H9 (cell line): ENCODE measurements around the gene C17orf78. TPM values are rescaled to one million over a fixed set of nuclear protein-coding genes. Genes with fewer than 3 reads are reported as not detected.
"Not testable (repeated sequence)": the region's sequence is repeated elsewhere in the genome, so short reads cannot be mapped to it uniquely, and the experiment has no call there.

Experiments used
- DNase-seq: peaks from one replicate; pipeline ENCODE4 v3.0.0-alpha.2; 2017
- H2AFZ ChIP-seq: one replicate; pipeline ENCODE4 v1.6.1; 2013; ENCODE audit warnings: mild to moderate bottlenecking, low read length, control low read depth, moderate library complexity
- H2AK5ac ChIP-seq: 2 replicates; pipeline ENCODE4 v1.6.1; 2013; ENCODE audit warnings: low read length, control low read depth, mixed read lengths; ENCODE audit not compliant: insufficient read length
- H2BK120ac ChIP-seq: one replicate; pipeline ENCODE4 v1.6.1; 2013; ENCODE audit warnings: low read depth, mild to moderate bottlenecking, low read length, control low read depth, inconsistent platforms; ENCODE audit not compliant: poor library complexity, severe bottlenecking
- H2BK12ac ChIP-seq: 2 replicates; pipeline ENCODE4 v1.6.1; 2013; ENCODE audit warnings: low read length, control low read depth, mixed read lengths, low read depth; ENCODE audit not compliant: insufficient read length
- H2BK15ac ChIP-seq: 2 replicates; pipeline ENCODE4 v1.6.1; 2013; ENCODE audit warnings: low read depth, low read length, control low read depth
- H2BK20ac ChIP-seq: one replicate; pipeline ENCODE4 v1.6.1; 2013; ENCODE audit warnings: low read depth, mild to moderate bottlenecking, low read length, control low read depth, inconsistent platforms; ENCODE audit not compliant: poor library complexity, severe bottlenecking
- H2BK5ac ChIP-seq: 2 replicates; pipeline ENCODE4 v1.6.1; 2013; ENCODE audit warnings: low read length, control low read depth, mixed read lengths; ENCODE audit not compliant: insufficient read length
- H3K14ac ChIP-seq: 2 replicates; pipeline ENCODE4 v1.6.1; 2013; ENCODE audit warnings: low read length, control low read depth; ENCODE audit not compliant: insufficient read depth
- H3K18ac ChIP-seq: 2 replicates; pipeline ENCODE4 v1.6.1; 2013; ENCODE audit warnings: low read depth, mild to moderate bottlenecking, mixed read lengths, low read length, control low read depth; ENCODE audit not compliant: insufficient read length
- H3K23ac ChIP-seq: 2 replicates; pipeline ENCODE4 v1.6.1; 2013; ENCODE audit warnings: low read length, control low read depth, mixed read lengths, low read depth; ENCODE audit not compliant: insufficient read length
- H3K23me2 ChIP-seq: 2 replicates; pipeline ENCODE4 v1.6.1; 2013; ENCODE audit warnings: low read depth, mild to moderate bottlenecking, mixed read lengths, low read length, control low read depth; ENCODE audit not compliant: insufficient read length, poor library complexity, severe bottlenecking
- H3K27ac ChIP-seq: 2 replicates; pipeline ENCODE4 v1.5.1; 2013; ENCODE audit warnings: low read length, control low read depth, mixed read lengths, low read depth; ENCODE audit not compliant: insufficient read length
- H3K27me3 ChIP-seq: 2 replicates; pipeline ENCODE4 v1.6.1; 2013; ENCODE audit warnings: low read length, control low read depth, inconsistent platforms; ENCODE audit not compliant: insufficient read depth
- H3K4ac ChIP-seq: 2 replicates; pipeline ENCODE4 v1.6.1; 2013; ENCODE audit warnings: low read depth, mild to moderate bottlenecking, control low read depth, inconsistent platforms, low read length, moderate library complexity
- H3K4me1 ChIP-seq: 2 replicates; pipeline ENCODE4 v1.6.1; 2013; ENCODE audit warnings: low read length, control low read depth, inconsistent platforms; ENCODE audit not compliant: insufficient read depth
- H3K4me2 ChIP-seq: 2 replicates; pipeline ENCODE4 v1.6.1; 2013; ENCODE audit warnings: low read length, control low read depth, mixed read lengths; ENCODE audit not compliant: insufficient read length, insufficient read depth
- H3K56ac ChIP-seq: 2 replicates; pipeline ENCODE4 v1.6.1; 2013; ENCODE audit warnings: low read depth, mild to moderate bottlenecking, mixed read lengths, low read length, control low read depth; ENCODE audit not compliant: insufficient read length
- H3K79me1 ChIP-seq: 2 replicates; pipeline ENCODE4 v1.6.1; 2013; ENCODE audit warnings: low read depth, mild to moderate bottlenecking, moderate library complexity, low read length, control low read depth, inconsistent platforms; ENCODE audit not compliant: insufficient read depth, poor library complexity, severe bottlenecking
- H3K79me2 ChIP-seq: 2 replicates; pipeline ENCODE4 v1.6.1; 2013; ENCODE audit warnings: low read length, control low read depth, inconsistent platforms; ENCODE audit not compliant: insufficient read depth
- H3K9ac ChIP-seq: 2 replicates; pipeline ENCODE4 v1.6.1; 2013; ENCODE audit warnings: low read length, control low read depth, mixed read lengths; ENCODE audit not compliant: insufficient read length; ENCODE audit errors: extremely low read depth
- H3K9me3 ChIP-seq: one replicate; pipeline ENCODE4 v1.6.1; 2013; ENCODE audit warnings: low read depth, low read length, inconsistent platforms; ENCODE audit not compliant: control insufficient read depth
- H3T11ph ChIP-seq: one replicate; pipeline ENCODE4 v1.6.1; 2013; ENCODE audit warnings: mild to moderate bottlenecking, low read length, control low read depth, inconsistent platforms
- H4K20me1 ChIP-seq: one replicate; pipeline ENCODE4 v1.6.1; 2013; ENCODE audit not compliant: control insufficient read depth, insufficient read length, insufficient read depth
- H4K5ac ChIP-seq: 2 replicates; pipeline ENCODE4 v1.6.1; 2013; ENCODE audit warnings: low read depth, mild to moderate bottlenecking, mixed read lengths, low read length, control low read depth; ENCODE audit not compliant: insufficient read length
- H4K8ac ChIP-seq: replicated peaks from 2 replicates; pipeline ENCODE4 v1.6.1; 2013; ENCODE audit warnings: low read length, control low read depth, mixed read lengths, low read depth; ENCODE audit not compliant: insufficient read length
- H4K91ac ChIP-seq: 2 replicates; pipeline ENCODE4 v1.6.1; 2013; ENCODE audit warnings: low read depth, mild to moderate bottlenecking, moderate library complexity, mixed read lengths, low read length, control low read depth; ENCODE audit not compliant: insufficient read length
- H3K27ac Mint-ChIP-seq, 3 experiments: 2 replicates in 2 of 3; 3 replicates in 1 of 3; pipeline ENCODE4 v1.8.0; 2020 to 2021; ENCODE audit warnings: mixed read lengths in 3 of 3, mild to moderate bottlenecking in 1 of 3, moderate library complexity in 1 of 3
- H3K27me3 Mint-ChIP-seq: 2 replicates; pipeline ENCODE4 v1.8.0; 2021; ENCODE audit warnings: low read depth, mild to moderate bottlenecking, moderate library complexity, mixed read lengths
- H3K36me3 Mint-ChIP-seq, 3 experiments: 2 replicates in 2 of 3; 3 replicates in 1 of 3; pipeline ENCODE4 v1.8.0; 2020 to 2021; ENCODE audit warnings: low read depth in 3 of 3, mixed read lengths in 3 of 3; ENCODE audit not compliant: insufficient read depth in 1 of 3
- H3K4me1 Mint-ChIP-seq, 2 experiments: 2 replicates each; pipeline ENCODE4 v1.8.0; 2020; ENCODE audit warnings: mixed read lengths in 2 of 2
- H3K4me3 Mint-ChIP-seq, 2 experiments: 2 replicates in 1 of 2; 3 replicates in 1 of 2; pipeline ENCODE4 v1.8.0; 2020 to 2021; ENCODE audit warnings: mild to moderate bottlenecking in 2 of 2, mixed read lengths in 2 of 2, moderate library complexity in 1 of 2
- H3K9me3 Mint-ChIP-seq, 2 experiments: 2 replicates in 1 of 2; 3 replicates in 1 of 2; pipeline ENCODE4 v1.8.0; 2020; ENCODE audit warnings: mild to moderate bottlenecking in 2 of 2, mixed read lengths in 2 of 2, moderate library complexity in 1 of 2
- CTCF ChIP-seq: fragments of 200-600 bp; sonication (generic); conservative IDR thresholded peaks from 3 replicates; pipeline ENCODE4 v1.8.0; 2021; ENCODE audit warnings: antibody characterized with exemption, mild to moderate bottlenecking
- WGBS: extraction: QIAGEN DNeasy Blood & Tissue Kit; methylation state at CpG from one replicate; pipeline ENCODE4 v1.1.7; 2013; ENCODE audit warnings: missing lambda C conversion rate, low lambda C conversion rate, mixed read lengths; ENCODE audit not compliant: insufficient read length; ENCODE audit errors: extremely low coverage; 5-methylcytosine and 5-hydroxymethylcytosine counted together
- total RNA-seq: library from RNA; stranded (reverse); gene quantifications from 2 replicates; pipeline ENCODE4 v1.2.1, GENCODE V29; 2021

The C17orf78 gene
- total RNA-seq, 1 experiment from 2014 or later, result not detected

- H3K4me1 ChIP-seq, result no peaks in the 10 kb centered on the region
- WGBS, result no CpG with 5 or more reads among the region's 98 CpGs
These were observed 31.1 kb downstream of the C17orf78 start, which contains the start of the genes ACACA and TADA2A for GRCh38 chr17:37406635-37407461. Gene ACACA (minus strand): TSS chr17:37406836. CDS start chr17:37406299, 537 bp downstream. Gene TADA2A (plus strand): TSS chr17:37406886. CDS start chr17:37411366, 4,480 bp downstream.

GRCh38 chr17:37408145-37408479 is 32.3 kb downstream of the C17orf78 start:
- not testable (repeated sequence) for H3K27me3 ChIP-seq, H3K56ac ChIP-seq, H3K9me3 ChIP-seq, H2BK20ac ChIP-seq, H3K23ac ChIP-seq, H4K20me1 ChIP-seq, H4K91ac ChIP-seq, H2BK12ac ChIP-seq, H3K9ac ChIP-seq, H4K8ac ChIP-seq, H2BK120ac ChIP-seq, H3K4me1 ChIP-seq, H2AK5ac ChIP-seq, H2AFZ ChIP-seq, H3K79me2 ChIP-seq, H4K5ac ChIP-seq, H3K4ac ChIP-seq, H3K79me1 ChIP-seq, H3T11ph ChIP-seq, H3K18ac ChIP-seq, H3K27me3 Mint-ChIP-seq, DNase-seq, H3K9me3 Mint-ChIP-seq, H3K27ac ChIP-seq, H3K14ac ChIP-seq, H3K4me2 ChIP-seq, H2BK15ac ChIP-seq, H2BK5ac ChIP-seq
- Mint-ChIP-seq H3K4me1 (peaks cover 21 to 23% of the 10 kb centered on the region in 2 experiments), H3K4me3 (peak overlapping the region; percentile 83), H3K36me3 (peaks cover 10 to 47% (median 44%) of the 10 kb centered on the region in 3 experiments), H3K27ac (peak overlapping the region in 2 of 3 experiments; percentile 54 to 55; a peak in 1 of 7 replicates)
- peaks cover 12% of the 10 kb centered on the region for H3K23me2 ChIP-seq
- no CpG with 5 or more reads among the region's 13 CpGs for WGBS

More at GRCh38 chr17:37406635-37407461, 31.1 kb downstream of the C17orf78 start, which contains the start of the genes ACACA and TADA2A:
- H4K5ac ChIP-seq, result peak within 1 kb of the TSS; percentile 2
- H3K9me3 ChIP-seq, result no peaks in the 10 kb centered on the region
- H3K4me2 ChIP-seq, result peak within 1 kb of the TSS; percentile 99
- H3K23me2 ChIP-seq, result peaks cover 12% of the 10 kb centered on the region
- H2BK12ac ChIP-seq, result no peak within 1 kb of the TSS
- no peak within 1 kb of the TSS for H2BK20ac ChIP-seq
- H3K4me3 Mint-ChIP-seq, result peak within 1 kb of the TSS; percentile 94 to 95
- peaks cover 3% of the 10 kb centered on the region; the same call in 1 of the 2 replicates for H3K27me3 ChIP-seq
- H3K36me3 Mint-ChIP-seq, result peaks cover 10 to 35% (median 33%) of the 10 kb centered on the region in 3 experiments
- no peak within 1 kb of the TSS for H2AK5ac ChIP-seq
- H3K4me1 Mint-ChIP-seq, result peaks cover 21 to 23% of the 10 kb centered on the region in 2 experiments
- H3K27me3 Mint-ChIP-seq, result no peaks in the 10 kb centered on the region
- H3K79me1 ChIP-seq, result no peaks in the 10 kb centered on the region
- no peak within 1 kb of the TSS for H2BK5ac ChIP-seq
- H3K9ac ChIP-seq, result peak within 1 kb of the TSS; percentile 81
- no peak within 1 kb of the TSS for H3K23ac ChIP-seq
- H3K79me2 ChIP-seq, result no peaks in the 10 kb centered on the region
- DNase-seq, result peak; percentile 85
- H4K20me1 ChIP-seq, result no peaks in the 10 kb centered on the region
- no peak within 1 kb of the TSS for H2BK15ac ChIP-seq
- H3K9me3 Mint-ChIP-seq, result no peaks in the 10 kb centered on the region
- H3K27ac Mint-ChIP-seq, result peak within 1 kb of the TSS; percentile 98
- H2BK120ac ChIP-seq, result no peak within 1 kb of the TSS
- H3K56ac ChIP-seq, result no peak within 1 kb of the TSS
- no peak within 1 kb of the TSS for H4K91ac ChIP-seq
- H3T11ph ChIP-seq, result no peak within 1 kb of the TSS
- H4K8ac ChIP-seq, result no peak within 1 kb of the TSS
- H3K14ac ChIP-seq, result peak within 1 kb of the TSS; percentile 92
- peak within 1 kb of the TSS; percentile 2 for H3K27ac ChIP-seq
- peak within 1 kb of the TSS; percentile 89 for H3K18ac ChIP-seq
- H3K4ac ChIP-seq, result no peak within 1 kb of the TSS
- H2AFZ ChIP-seq, result no peak within 1 kb of the TSS
- TF ChIP-seq CTCF, result peak; percentile 15; the same call in 2 of the 3 replicates
